ENCODE data around the gene NLK.

The NLK gene

DNA sequence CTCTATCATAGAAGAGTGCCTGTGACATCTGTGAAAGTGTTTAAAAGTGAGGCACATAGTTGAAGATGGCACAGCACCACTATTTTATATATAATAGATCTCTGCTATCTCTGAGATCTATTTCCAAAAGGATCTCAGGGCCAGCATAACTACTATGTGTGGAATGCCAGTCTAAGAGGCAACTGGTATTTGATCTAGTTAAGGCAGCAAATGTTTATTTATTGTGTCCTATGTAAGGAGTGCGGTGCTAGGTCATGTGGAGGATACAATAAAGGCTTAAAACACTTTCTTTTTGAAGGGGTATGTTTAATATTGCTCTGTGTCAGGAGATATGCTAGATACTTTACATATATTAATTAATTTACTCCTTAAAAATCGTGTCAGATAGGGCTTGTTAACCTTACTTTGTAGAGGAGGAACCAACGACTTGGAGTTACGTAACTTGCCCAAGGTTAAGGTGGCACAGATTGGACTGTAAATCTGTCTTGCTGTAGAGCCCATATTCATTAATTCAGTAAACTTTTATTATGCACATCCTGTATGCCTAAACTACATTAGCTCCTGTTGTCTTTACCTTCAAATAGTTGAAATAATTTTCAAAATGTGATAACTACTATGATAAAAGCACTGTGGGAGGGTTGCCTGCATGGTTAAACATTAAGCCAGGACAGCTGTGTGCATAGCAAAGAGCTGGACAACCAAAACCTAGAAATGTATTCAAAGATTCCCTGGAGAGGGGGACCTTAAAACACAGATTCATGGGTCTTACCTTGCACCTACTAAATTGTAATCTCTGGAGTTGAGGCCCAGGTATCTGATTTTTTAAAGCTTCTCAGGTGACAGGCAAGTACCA, 83.3 kb downstream of the NLK start:
- Histone ChIP-seq H3K27ac (no peak overlapping the region), H3K27me3 (ENCODE audit: insufficient read depth, low read depth, severe bottlenecking) (no peaks in the 10 kb centered on the region), H3K36me3 (peaks cover 6% of the 10 kb centered on the region; the same call in 1 of the 2 replicates), H3K4me3 (ENCODE audit: low read depth, low read length) (no peak overlapping the region), H3K9me3 (ENCODE audit: severe bottlenecking) (no peaks in the 10 kb centered on the region)
- no peak for TF ChIP-seq CTCF (IDR thresholded peaks at IDR 0.05; ENCODE audit: low read depth, low read length)
- DNase-seq, result no peak

DNA sequence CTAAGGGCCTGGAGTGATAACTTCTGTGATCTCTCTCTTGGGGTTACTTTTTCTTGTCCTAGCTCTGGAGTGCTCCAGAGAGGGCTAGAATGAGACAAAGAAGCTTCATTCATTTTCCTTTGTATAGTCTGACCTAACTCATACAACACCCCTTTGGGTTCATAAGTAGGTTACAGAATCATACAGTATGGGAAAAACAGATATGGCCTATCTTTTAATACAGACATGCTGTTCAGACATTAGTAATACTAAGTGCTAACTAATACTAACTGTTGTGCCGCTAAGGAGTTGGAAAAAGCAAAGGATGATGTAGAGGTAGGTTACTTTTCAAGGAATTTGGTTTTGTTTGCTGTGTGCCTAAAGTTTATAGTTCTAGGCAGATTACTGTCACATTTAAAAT, 84.7 kb downstream of the NLK start:
- H3K4me3 ChIP-seq (ENCODE audit: low read depth, low read length), result no peak overlapping the region
- no peaks in the 10 kb centered on the region for H3K9me3 ChIP-seq (ENCODE audit: severe bottlenecking)
- no peak for DNase-seq
- H3K27me3 ChIP-seq (ENCODE audit: insufficient read depth, low read depth, severe bottlenecking), result no peaks in the 10 kb centered on the region
- H3K27ac ChIP-seq, result no peak overlapping the region
- TF ChIP-seq CTCF (IDR thresholded peaks at IDR 0.05; ENCODE audit: low read depth, low read length), result no peak
- H3K36me3 ChIP-seq, result peaks cover 6% of the 10 kb centered on the region; the same call in 1 of the 2 replicates

DNA sequence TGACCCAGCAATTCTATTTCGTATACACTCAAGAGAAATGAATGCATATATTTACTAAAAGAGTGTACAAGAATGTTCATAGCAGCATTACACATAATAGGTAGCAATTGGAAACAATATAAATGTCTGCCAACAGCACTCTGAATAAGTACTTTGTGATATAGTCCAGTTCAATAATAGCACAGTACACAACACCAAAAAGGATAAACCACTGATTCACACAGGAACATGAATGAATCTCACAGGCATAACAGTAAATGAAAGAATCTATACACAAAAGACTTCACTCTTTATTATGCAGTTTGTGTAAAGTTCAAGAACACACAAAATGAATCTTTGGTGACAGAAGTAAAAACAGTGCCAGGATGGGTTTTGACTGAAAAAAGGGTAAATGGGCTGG, 86.3 kb downstream of the NLK start:
- DNase-seq, result no peak
- no peak for TF ChIP-seq CTCF (IDR thresholded peaks at IDR 0.05; ENCODE audit: low read depth, low read length)
- Histone ChIP-seq H3K4me3 (ENCODE audit: low read depth, low read length) (no peak overlapping the region), H3K27me3 (ENCODE audit: insufficient read depth, low read depth, severe bottlenecking) (no peaks in the 10 kb centered on the region), H3K27ac (no peak overlapping the region), H3K36me3 (peaks cover 11% of the 10 kb centered on the region), H3K9me3 (ENCODE audit: severe bottlenecking) (no peaks in the 10 kb centered on the region)

DNA sequence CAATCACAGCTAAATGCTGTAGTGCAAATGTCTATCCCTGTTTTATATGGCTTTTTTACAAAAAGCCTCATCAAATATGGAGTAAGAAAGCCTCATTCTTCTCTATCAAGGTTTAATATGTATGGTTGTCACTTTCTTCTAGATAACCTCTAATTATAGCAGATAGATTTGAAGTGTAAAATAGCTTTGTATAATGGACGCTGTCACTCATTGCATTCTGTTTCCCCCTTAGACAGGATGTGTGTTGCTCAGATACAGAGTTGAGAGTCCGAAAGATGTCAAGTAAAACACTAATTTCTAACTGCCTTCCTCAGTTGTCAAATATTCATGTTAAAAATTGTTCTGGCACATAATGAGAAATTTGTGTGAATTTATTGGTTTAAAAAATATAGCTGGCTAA, 88.0 kb downstream of the NLK start:
- Histone ChIP-seq H3K36me3 (peaks cover 13% of the 10 kb centered on the region), H3K27me3 (ENCODE audit: insufficient read depth, low read depth, severe bottlenecking) (no peaks in the 10 kb centered on the region), H3K9me3 (ENCODE audit: severe bottlenecking) (no peaks in the 10 kb centered on the region), H3K27ac (no peak overlapping the region), H3K4me3 (ENCODE audit: low read depth, low read length) (no peak overlapping the region)
- no peak for DNase-seq
- no peak for TF ChIP-seq CTCF (IDR thresholded peaks at IDR 0.05; ENCODE audit: low read depth, low read length)

GRCh38 chr17:28131599-28131998, 89.1 kb downstream of the NLK start:
- H3K27me3 ChIP-seq (ENCODE audit: insufficient read depth, low read depth, severe bottlenecking), result no peaks in the 10 kb centered on the region
- peaks cover 15% of the 10 kb centered on the region for H3K36me3 ChIP-seq
- H3K27ac ChIP-seq, result no peak overlapping the region
- no peak overlapping the region for H3K4me3 ChIP-seq (ENCODE audit: low read depth, low read length)
- H3K9me3 ChIP-seq (ENCODE audit: severe bottlenecking), result no peaks in the 10 kb centered on the region
- no peak for DNase-seq
- TF ChIP-seq CTCF (IDR thresholded peaks at IDR 0.05; ENCODE audit: low read depth, low read length), result no peak

DNA sequence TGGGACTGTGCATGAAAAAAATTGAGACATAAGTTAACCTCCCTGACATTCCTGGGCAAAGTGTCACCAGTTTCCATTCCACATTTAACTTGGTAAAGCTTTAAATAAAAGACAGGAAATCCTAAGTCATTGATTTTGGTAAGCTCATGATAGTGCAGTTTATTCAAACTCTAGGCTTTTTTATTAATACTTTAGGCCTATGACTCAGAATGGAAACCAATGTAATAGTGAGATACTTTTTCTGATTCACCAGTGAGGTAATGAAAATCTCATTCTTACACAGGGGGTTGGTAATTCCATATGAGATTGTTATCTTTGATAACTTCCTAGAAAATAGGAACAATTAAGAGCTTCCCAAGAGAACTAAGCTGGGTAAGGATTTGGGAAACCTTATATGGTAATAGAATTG, 91.1 kb downstream of the NLK start:
- Histone ChIP-seq H3K27ac (no peak overlapping the region), H3K27me3 (ENCODE audit: insufficient read depth, low read depth, severe bottlenecking) (no peaks in the 10 kb centered on the region), H3K9me3 (ENCODE audit: severe bottlenecking) (no peaks in the 10 kb centered on the region), H3K36me3 (peaks cover 16% of the 10 kb centered on the region), H3K4me3 (ENCODE audit: low read depth, low read length) (no peak overlapping the region)
- TF ChIP-seq CTCF (IDR thresholded peaks at IDR 0.05; ENCODE audit: low read depth, low read length), result no peak
- no peak for DNase-seq

Data from WERI-Rb-1 (cell line).